GM19324 (cell line): ENCODE data around the gene THRB.
A peak's percentile ranks its signal among the peaks of the same experiment; 100 is the strongest.

Experiments used
- ATAC-seq: cut with Tn5 transposase; IDR thresholded peaks from one replicate; pipeline ENCODE4 v1.9.1; 2021; ENCODE audit warnings: mild to moderate bottlenecking, moderate library complexity; ENCODE audit not compliant: unreplicated experiment, low FRiP score

The THRB gene

GRCh38 chr3:24513463-24513862 is 18.8 kb upstream of the THRB start:
- no peak for ATAC-seq

- no peak for ATAC-seq
Measured at GRCh38 chr3:24512564-24513197, 18.0 kb upstream of the THRB start.

DNA sequence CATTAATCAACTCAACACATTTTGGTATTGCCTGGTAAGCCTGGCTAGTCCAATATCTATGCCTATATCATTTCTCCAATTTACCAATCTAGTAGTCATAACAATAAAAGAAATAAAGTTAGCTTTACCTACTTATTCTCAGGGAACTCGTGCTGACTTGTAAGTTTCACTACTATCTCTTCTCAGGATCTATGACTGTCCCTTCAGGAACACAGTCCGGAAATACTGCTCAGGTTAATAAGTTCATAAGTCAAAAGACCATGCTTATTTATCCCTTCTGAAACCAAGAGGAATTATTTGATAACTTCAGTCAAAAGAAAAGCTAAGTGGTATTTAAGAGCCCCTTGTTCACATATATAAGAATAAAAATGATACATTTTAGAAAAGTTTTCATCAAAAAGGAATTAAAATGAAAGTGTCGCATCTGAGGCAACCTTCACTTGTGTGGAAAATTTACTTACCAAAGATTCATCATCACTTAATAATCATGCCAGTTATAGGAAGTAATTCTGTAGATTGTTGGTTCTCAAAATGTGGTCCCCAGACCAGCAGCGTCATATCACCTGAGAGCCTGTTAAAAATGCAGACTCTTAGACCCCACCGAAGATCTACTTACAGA is 15.5 kb upstream of the THRB start:
- no peak for ATAC-seq

- ATAC-seq = no peak
Measured at GRCh38 chr3:24508423-24508839, 13.8 kb upstream of the THRB start.

DNA sequence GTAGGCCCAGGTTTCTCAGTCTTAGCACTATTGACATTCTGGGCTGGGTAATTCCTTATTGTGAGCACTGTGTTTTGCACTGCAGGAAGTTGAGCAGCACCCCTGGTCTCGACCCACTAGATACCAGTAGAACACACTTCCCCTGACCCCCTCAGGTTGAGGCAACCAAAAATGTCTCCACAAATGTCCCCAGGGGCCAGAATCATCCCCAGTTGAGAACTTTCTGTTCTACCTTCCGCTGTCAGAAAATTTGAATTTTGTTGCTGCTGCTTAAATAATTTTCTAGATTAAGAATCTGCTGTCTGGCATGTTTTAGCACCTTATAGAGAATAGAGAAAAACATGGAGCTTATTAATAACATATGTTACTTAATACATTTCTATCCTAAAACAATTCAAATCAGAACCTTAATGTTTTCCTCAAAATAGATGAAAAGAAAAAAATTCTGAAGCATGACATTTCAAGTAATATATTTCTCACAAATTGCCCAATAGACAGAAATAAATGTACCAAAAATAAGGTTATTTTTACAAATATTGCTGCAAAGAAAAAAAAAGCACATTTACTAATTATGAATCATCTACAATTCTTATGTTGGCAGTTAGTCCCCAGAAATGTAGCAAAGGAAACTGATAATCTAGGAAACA is 13.2 kb upstream of the THRB start:
- no peak for ATAC-seq

- no peak for ATAC-seq
Measured at GRCh38 chr3:24506966-24507775, 12.5 kb upstream of the THRB start.

DNA sequence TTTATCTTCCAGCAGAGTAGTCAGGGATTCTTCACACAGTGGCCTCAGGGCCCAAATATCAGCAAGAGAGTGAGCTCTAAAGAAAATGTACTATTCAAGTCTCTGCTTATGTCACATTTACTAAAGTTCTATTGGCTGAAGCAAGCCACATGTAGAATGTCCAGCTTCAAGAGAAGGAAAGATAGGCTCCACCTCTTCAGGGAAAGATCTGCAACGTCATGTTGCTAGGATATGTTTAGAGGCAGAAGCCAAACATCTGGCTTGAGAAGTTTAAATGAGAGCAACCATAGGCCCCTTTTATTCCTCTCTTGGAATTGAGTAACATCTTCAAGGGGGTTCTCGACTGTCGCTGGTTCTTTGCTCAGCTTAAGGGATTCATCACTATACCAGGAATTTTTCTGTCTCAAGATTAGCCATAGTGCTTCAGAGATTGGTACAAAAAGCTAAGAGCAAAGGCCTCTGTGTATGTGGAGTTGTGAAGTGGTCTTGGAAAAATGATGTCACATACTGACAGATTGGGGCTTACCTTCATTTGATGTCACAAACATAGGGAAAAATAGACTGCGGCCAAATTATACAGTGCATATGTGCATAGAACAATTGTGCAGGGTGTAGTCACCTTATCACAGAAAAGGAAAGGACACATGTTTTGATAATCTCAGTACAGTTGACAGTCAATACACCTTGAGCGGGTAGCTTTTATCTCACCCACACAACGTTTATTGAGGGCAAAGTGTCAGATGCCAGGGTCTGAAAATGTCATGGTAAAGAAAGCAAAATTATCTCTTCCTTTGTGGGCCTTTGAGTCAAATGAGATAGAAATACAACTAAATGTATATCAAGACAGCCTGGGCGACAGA is 11.3 kb upstream of the THRB start:
- ATAC-seq = no peak

- no peak for ATAC-seq
Measured at GRCh38 chr3:24504772-24505171, 10.1 kb upstream of the THRB start.

- peak; percentile 78 for ATAC-seq
Measured at GRCh38 chr3:24503616-24504113, 9.0 kb upstream of the THRB start.

DNA sequence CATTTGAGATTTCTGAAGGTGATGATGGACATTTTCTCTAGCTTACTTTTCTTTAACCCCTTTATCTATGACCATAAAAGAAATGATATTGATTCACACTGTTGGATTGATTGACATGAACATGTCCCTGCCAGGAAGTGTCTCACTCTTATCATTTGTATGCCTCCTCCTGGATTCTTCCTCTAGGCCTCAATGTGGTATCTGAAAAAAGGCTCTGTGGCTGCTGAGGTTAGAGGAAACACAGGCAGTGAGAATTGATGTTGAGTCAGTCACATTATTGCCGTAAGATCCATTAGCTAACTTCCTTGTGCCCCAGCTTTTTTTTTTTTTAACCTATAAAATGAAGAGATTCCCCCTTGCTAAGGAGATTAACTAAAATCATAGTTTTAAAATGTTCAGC is 8.0 kb upstream of the THRB start:
- ATAC-seq = no peak

DNA sequence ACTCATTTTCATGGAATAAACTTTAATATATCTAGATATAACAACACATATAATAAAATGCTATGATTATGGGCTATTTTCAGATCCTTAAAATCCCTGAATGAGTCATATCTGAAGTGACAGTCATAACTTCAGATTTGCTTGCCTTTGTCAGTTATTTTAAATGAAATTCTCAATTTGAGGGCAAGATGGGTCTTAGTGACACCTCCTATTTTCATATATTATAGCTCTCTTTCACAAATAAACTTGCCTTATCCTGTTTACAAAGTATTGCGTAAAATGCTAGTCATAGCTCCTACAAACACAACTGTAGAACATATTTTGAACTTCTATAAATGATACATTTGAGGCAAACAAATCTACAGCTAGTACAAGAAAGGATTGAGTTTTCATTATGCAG is 6.2 kb upstream of the THRB start:
- ATAC-seq = no peak

DNA sequence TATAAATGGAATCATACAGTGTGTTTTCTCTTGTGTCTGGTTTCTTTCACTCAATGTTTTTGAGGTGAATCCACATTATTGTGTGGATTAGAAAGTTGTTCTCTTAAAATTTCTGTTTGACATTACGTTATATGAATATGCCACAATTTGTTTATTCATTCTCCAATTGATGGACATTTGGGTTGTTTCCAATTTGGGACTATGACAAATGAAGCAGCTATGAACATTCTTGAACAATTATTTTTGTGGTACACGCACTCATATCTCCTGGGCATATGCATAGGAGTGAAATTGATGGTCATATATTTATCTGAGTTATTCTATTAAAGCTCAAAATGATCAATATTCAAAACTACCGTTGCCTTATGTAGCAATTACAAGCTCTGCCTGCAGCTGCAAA is 5.3 kb upstream of the THRB start:
- no peak for ATAC-seq

- ATAC-seq = no peak
Measured at GRCh38 chr3:24498796-24499195, 4.1 kb upstream of the THRB start.

- no peak for ATAC-seq
Measured at GRCh38 chr3:24498391-24498790, 3.7 kb upstream of the THRB start.

GRCh38 chr3:24497942-24498341 is 3.3 kb upstream of the THRB start:
- ATAC-seq = no peak

GRCh38 chr3:24496529-24497482 is 2.2 kb upstream of the THRB start:
- ATAC-seq = no peak

- ATAC-seq = no peak
Measured at GRCh38 chr3:24495326-24495994, 810 bp upstream of the THRB start.
